GM18861 (cell line): ENCODE measurements around the gene SLC6A18.

Experiments used
- ATAC-seq: cut with Tn5 transposase; IDR thresholded peaks from one replicate; pipeline ENCODE4 v1.9.1; 2021; ENCODE audit not compliant: unreplicated experiment

The SLC6A18 gene

DNA sequence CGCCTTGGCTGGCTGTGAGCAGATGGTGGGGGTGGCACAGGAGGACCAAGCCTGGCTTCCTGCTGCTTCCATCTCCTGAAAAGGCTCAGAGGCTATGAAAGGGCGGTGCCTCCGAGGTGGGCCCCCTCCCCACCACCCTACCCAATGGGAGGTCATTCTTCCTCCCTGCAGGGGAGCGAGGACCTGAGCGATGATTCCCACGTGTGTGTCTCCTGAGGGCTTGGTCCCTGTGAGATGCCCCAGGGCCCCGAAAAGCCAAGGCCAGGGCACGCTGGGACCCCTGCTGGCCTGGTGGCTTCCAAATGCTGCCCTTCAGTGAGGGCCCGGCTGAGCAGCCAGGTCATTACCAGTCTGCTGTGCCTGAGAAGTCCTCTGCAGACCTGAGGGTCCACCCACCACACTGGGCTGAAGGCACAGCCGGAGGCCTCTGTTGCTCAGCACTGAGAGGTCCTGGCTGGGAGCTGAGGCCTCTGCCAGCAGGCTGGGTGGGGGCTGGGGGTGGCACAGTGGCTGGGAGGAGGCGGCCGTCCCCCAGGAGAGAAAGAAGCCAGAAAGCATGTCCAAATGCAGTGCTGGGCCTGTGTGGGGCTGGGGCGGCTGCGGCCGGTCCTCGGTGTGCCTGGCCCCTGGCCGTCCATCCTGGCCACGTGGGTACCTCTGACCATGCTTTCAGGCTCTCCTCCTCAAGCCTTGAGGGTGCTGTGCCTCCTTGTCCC is 37.8 kb upstream of the SLC6A18 start:
- ATAC-seq = no peak

DNA sequence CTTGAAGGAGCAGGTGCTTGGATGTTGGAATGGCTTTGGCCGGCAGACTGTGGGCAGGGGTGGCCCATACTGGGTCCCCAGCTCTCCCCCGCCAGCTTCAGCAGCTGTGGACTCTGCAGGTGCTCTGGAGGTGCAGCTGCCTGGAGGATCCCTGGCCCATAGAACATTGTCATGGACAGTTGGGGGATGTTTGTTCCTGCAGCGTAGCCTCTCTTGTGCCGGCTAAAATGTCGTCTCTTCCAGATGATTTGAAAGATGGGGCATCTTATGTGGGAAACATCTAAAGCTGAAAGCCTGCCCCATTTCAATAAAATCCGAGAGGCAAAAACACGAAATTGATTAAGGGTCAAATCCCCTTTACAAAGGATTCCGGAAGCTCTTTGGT is 37.2 kb upstream of the SLC6A18 start:
- no peak for ATAC-seq

DNA sequence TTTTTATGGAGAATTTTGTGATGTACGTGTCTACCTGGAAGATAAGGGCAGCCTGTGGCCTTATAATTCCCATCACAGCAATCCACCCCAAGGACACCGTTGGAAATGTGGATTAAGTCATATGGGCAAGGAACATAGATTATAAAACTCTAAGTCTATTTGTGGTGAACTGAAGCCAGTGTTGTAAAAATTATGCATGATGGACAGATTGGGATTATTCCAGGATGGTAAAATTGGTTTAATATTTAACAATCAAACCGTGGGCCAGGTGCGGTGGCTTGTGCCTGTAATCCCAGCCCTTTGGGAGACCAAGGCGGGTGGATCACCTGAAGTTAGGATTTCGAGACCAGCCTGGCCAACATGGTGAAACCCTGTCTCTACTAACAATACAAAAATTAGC is 36.7 kb upstream of the SLC6A18 start:
- no peak for ATAC-seq

DNA sequence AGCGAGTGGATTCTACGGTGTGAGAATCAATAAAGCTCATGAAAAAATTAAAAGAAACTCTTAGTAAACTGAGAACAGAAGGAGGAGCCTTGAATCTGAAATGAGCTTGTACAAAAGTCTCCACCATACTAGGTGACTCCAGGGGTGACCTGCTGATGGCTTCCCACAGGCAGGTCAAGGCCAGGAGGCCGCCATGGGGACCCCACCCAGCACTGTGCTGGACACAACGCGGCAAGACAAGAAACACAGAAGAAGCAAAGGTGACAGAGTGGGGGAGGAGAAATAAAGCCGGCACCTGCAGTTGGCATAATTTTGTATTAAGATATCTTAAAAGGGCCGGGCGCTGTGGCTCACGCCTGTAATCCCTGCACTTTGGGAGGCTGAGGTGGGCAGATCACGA is 35.9 kb upstream of the SLC6A18 start:
- no peak for ATAC-seq

DNA sequence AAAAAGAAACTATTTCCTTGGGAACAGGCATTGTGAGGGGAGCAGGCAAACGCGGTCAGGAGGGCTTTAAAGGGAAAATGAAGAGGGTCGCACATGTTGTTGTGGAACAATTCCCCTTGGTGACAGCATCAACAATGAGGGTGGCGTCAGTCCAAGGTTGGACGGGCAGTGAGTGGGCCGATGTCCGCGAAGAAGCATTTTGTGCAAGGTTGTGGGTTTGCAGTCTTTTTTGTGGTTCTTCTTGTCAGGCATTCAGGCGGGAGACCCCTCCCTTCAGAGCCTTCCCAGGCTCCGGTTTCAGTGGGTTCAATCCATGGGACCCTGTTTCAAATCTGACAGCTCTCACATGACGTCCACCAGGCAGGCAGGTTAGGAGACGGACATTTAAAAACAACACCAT is 34.9 kb upstream of the SLC6A18 start:
- ATAC-seq = no peak

DNA sequence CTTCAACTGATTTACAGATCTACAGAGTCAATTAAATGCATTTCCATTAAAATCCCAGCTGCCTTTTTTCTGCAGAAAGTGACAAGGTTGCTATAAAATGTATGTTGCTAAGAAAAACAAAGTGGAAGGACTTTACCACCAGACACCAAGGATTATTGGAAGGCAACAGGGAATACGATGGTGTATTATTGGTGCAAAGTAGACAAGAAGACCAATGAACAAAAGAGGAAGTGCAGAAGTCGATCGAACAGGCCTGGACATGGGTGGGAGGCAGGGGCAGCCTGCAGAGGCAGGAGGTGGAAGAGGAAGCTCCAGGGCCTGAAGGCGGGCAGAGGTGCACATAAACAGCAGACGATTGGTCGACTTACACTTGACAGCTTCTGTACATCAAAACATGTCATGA is 34.3 kb upstream of the SLC6A18 start:
- ATAC-seq = no peak

DNA sequence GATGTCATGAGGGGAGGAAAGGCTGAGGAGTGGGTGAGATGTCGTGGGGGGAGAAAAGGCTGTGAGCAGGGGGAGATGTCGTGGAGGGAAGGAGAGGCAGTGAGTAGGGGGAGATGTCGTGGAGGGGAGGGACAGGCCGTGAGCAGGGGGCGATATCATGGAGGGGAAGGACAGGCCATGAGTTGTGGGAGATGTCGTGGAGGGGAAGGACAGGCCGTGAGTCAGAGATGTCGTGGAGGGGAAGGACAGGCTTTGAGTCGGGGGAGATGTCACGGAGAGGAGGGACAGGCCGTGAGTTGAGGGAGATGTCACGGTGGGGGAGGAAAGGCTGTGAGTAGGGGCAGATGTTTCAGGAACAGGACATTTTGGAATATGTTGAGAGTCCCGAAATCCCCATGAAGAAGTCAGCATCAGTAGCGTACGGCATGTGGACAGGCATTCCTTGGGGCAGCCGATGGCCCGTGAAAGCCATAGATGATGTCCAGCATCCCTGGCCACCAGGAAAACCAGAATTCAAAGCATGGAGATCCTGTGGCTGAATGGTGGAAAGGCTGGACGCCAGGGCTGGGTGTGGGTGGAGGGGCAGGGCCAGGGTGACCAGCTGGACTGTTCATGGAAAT is 32.1 kb upstream of the SLC6A18 start:
- ATAC-seq = no peak

DNA sequence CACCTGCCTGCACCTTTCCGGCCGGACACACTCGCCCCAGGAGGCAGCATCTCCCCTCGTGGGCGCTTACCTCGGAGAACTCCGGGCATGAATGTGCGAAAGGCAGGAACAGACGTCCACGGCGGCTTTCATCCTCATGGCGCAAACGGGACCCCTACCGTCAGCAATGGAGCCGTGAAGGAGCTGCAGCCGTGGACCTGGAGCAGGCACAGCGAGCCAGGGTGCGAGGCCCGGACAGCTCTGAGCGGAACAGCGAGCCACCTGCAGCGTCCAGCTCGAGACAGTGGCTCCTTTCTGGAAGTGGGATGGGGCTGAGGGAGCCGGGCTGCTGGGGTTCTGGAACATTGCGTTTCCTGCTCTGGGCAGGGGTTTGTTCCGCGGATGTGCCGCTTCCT is 31.6 kb upstream of the SLC6A18 start:
- ATAC-seq = no peak

DNA sequence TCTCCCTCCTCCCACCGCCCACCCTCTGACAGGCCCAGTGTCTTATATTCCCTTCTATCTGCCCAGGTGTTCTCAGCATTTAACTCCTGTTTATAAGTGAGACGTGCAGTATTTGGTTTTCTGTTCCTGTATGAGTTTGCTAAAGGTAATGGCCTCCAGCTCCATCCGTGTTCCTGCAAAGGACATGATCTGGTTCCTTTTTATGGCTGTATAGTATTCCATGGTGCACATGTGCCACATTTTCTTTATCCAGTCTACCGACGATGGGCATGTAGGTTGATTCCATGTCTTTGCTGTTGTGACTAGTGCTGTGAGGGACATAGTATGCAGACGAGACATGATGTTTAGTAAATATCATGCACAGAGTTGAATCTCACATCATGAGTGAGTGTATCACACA is 30.8 kb upstream of the SLC6A18 start:
- ATAC-seq = no peak

DNA sequence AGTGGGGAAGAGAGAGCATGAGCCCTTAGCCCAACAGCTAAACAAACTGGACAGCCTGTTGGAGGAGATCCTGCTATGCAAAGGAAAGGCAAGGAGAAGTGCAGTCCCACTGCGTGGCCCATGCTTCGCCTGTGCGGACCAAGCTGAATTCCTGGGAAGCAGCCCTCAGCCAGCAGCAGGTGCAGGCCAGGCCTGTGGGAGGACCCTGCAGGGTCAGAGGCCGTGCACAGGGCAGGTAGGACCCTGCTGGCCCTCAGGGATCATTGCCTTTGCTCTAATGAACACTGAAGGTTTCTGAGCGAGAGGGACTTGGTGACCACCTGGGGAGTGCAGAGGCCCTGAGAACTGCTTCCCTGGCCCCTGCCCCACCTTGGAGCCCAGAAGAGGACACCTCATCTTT is 29.7 kb upstream of the SLC6A18 start:
- no peak for ATAC-seq

DNA sequence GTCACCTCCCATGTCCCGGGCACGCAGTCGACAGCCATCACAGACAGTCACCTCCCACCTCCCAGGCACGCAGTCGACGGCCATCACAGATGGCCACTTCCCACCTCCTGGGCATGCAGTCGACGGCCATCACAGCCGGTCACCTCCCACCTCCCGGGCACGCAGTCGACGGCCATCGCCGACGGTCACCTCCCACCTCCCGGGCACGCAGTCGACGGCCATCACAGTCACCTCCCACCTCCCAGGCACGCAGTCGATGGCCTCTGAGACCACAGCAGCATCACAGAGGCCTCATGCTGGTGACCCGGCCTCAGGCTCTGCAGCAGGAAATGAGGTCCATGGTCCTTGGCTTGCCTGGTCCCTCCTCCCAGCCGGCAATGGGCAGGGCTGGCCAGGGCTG is 29.3 kb upstream of the SLC6A18 start:
- no peak for ATAC-seq

DNA sequence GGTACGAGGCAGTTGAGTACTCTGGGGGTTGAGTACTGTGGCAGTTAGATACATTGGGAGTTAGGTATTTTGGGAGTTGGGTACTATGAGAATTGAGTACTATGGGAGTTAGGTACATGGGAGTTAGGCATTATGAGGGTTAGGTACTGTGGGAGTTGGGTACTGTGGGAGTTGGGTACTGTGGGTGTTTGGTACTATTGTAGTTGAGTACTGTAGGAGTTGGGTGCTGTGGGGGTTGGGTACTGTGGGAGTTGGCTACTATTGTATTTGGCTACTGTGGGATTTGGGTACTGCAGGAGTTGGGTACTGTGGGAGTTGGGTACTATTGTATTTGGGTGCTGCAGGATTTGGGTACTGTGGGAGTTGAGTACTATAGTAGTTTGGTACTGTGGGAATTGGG is 28.6 kb upstream of the SLC6A18 start:
- no peak for ATAC-seq

DNA sequence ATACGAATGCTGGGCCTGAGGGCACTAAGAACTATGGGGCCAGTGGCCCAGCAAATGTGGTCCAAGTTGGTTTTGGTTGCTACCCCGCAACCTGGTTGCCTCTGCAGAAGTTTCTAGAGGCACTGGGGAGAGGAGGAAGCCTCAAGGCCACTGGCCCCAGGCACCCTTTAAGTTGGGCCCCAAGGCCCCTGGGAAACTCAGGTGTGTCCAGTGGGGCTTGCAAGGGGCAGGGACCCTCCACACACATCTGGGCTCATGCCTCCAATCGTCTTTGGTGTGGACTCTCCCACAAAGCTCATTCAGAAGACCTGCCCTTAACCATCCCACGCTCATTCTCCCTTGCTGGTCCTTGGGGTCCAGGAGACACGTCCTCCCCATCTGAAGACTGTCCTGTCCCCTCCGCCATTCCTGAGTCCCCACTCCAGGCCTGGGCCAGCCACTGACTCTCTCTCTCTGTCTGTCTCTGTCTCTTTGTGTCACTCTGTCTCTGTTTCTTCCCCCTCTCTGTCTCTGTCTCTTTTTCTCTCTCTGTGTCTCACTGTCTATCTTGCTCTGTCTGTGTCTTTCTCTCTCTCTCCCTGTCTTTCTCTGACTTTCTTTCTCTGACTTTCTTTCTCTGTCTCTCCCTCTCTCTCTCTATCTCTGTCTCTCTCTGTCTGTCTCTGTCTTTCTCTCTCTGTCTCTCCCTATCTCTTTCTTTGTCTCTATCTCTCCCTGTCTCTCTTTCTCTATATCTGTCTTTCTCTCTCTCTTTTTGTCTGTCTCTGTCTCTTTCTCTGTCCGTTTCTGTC is 27.1 kb upstream of the SLC6A18 start:
- no peak for ATAC-seq

DNA sequence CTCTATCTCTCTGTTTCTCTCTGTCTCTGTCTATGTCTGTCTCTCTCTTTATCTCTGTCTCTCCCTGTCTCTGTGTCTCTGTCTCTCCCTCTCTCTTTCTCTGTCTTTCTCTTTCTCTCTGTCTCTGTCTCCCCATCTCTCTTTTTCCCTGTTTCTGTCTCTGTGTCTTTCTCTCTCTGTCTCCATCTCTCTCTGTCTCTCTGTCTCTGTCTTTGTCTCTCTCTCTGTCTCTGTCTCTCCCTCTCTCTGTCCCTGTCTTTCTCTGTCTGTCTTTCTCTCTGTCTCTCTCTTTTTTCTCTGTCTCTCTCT is 25.9 kb upstream of the SLC6A18 start:
- no peak for ATAC-seq

DNA sequence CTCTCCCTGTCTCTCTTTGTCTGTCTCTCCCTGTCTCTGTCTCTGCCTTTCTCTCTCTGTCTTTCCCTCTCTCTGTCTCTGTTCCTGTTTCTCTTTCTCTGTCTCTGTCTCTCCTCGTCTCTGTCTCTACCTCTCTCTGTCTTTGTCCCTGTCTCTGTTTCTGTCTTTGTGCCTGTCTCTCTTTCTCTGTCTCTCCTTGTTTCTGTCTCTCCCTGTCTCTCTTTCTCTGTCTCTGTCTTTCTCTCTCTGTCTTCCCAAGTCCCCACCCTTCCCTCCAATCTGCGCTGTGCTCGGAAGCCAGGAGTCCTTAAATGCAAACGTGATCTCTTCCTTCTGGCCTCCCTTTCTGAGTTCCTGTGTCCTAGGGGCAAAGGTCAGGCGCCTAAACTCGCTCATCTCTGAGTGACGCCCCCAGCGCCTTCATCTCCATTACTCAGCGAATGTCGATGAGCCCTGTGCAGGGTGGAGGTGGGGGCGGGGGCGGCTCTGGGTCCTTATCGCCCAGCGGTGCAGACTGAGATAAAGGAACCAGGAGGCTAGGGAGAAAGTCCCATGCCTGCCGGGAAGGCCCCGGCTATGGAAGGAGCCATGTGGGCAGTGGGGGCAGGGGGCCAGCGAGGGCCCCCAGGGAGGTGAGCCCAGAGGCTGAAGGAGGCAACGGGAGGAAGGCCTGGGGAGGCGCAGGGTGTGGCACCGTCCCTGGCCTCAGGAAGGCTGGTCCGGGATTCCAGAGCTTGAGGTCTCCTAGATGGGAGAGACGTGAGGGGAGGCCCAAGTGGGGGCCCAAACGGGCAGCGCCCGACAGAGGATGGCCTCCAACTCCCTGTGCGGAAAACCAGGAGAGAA is 25.3 kb upstream of the SLC6A18 start:
- ATAC-seq = no peak

DNA sequence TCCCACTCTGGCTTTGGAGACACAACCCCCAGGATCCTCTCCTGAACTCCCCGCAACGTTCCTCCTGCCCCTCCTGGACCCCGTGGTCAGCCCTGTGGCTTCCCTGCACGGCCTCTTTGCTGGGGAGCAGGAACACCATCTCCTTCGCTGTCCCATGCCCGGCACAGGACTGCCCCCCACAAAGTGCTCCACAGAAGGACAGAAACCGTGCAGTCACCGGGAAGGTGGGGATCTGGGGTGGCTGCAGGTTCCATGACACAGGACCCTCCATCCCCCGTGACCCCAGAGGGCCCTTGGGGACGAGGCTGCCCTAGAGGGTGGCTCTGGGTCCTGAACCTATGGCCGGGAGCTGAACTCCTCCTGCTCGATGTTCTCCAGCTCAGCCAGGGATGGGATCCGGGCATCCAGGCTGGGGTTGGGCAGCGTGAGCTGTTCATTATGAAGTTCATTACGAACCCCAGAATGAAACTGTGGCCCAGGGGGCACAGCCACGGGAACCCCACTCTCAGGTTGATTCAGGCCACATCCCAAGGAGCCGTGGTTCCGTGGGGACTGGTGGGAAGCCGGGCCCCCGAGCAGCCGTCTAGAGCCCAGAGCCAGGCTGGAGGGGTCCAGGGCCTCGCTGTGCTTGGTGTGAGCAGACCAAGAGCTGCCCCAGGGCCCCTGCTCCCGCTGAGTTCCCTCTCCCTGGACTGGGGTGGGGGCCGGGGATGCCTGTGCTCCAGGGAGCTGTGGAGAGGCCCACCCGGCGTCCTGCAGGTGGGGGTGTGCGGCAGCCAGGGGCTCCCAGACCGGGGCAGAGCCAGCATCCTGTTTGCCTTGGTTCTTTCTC is 24.5 kb upstream of the SLC6A18 start:
- ATAC-seq = no peak

DNA sequence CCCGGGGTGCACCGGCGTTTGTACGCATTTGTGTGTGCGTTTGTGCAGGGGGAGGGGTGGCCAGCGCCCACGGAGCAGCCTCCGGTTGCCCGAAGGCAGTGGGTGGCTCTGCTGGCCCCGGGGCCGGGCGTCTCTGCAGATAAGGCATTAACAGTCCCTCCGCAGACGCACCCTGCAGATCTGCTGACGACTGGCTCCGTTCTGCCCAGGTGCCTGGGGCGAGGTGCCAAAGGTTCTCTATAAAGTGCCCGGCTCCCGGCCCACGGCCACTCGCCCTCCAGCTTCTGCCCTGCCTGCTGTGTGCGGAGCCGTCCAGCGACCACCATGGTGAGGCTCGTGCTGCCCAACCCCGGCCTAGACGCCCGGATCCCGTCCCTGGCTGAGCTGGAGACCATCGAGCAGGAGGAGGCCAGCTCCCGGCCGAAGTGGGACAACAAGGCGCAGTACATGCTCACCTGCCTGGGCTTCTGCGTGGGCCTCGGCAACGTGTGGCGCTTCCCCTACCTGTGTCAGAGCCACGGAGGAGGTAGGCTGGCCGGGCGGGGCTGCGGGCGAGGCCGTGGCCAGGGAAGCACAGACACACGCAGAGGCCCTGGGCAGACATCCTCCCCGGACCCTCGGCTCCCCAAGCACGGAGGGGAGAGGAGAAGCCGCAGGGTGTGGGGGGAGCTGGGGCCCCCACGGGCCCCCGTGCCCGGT is 23.7 kb upstream of the SLC6A18 start, which contains the start of gene SLC6A19:
Gene SLC6A19 (plus strand): TSS at position 269 of the 699 bp plus-strand sequence. CDS start 56 bp downstream, at position 325.
- ATAC-seq = no peak

DNA sequence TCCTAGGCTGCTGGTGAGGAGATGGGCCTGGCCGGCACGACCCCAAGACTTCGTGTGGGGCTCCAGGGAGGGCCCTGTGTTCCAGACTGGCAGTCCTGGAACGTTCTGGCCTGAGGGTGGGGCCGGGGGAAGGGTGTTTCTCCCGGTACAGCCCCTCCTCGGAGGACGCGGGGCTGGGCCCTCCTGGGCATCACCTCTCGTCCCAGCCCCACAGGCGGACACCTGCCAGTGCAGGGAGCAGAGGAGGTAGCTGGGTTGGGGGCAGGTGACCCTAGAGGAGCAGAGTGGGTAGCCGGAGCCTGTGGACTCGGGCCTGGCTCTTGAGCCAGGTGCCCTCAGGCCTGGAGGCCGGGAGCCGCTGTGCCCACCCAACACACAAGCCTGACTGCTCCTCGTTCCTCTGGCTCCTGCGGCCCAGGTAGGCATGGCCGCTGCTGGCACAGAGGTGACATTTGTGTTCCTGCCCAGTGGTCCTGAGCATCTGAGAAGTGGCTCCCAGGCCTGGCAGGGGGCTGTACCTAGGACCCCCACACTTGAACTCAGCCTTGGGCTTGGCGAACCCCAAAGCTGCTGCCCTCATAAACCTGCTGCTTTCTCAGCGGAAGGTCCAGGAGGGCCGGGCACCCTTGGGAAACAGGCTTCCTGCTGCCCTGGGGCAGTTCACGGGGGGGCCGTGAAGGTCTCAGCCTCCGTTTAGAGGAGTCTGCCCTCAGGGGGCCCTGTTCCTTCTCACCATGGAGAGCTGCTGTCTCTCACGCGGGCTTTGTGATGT is 23.0 kb upstream of the SLC6A18 start:
- ATAC-seq = no peak

DNA sequence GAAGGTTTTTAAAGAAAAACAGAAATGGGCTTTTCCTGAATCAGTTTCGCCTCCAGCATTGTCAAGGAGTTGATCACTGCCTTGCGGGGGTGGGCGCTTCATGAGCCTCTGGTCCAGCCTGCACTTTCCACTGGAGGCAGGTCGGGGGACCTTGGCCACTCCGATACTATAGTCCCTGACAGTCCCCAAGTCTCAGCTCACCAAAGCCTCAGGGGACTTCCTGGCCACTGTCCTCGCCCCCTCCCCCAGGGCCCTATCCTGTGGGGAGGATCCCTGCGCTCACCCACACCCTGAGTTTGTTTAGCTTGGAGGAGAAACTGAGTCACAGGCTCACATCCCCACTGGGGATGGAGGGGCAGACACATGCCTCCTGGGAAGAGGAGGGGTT is 22.4 kb upstream of the SLC6A18 start:
- no peak for ATAC-seq
